GM12878 (cell line): Measurements from ENCODE around the gene AKNA. TPM values are rescaled to one million over a fixed set of nuclear protein-coding genes. Genes with fewer than 3 reads are reported as not detected.

Experiments
- ATAC-seq: fragments of 200-7000 bp; cut with Tn5 transposase; 3 replicates; pipeline ENCODE4 v1.9.1; 2020; ENCODE audit warnings: mild to moderate bottlenecking, moderate library complexity
- BruUV-seq: library from RNA; stranded (reverse); fragments of 400-500 nt; replicated peaks from 2 replicates; lab custom pipeline; 2021; lab: Mats Ljungman, UMichigan
- CTCF ChIA-PET: fragments of 300-600 bp; sonication (Branson Sonifier 250); formaldehyde crosslinking; extraction: SDS; loops from one replicate; lab custom pipeline; 2021; ENCODE audit warnings: inconsistent platforms; lab: Yijun Ruan, JAX
- POLR2A ChIA-PET: fragments of 350-600 bp; formaldehyde crosslinking; extraction: SDS; loops from one replicate; lab custom pipeline; 2021; ENCODE audit warnings: inconsistent platforms; lab: Charles Lee
- RAD21 ChIA-PET: fragments of 300-600 bp; sonication (Branson Sonifier 250); formaldehyde crosslinking; loops from one replicate; lab custom pipeline; 2023; ENCODE audit warnings: antibody characterized with exemption; ENCODE audit not compliant: unreplicated experiment; lab: Charles Lee
- SMC1A ChIA-PET: fragments of 300-600 bp; sonication (Branson Sonifier 250); formaldehyde crosslinking; loops from one replicate; lab custom pipeline; 2023; ENCODE audit not compliant: unreplicated experiment, uncharacterized antibody; lab: Charles Lee
- DNase-seq: peaks from one replicate; pipeline ENCODE4 v3.0.0-alpha.2; 2011; ENCODE audit warnings: low read depth, low spot score
- FAIRE-seq: peaks from 3 replicates; lab custom pipeline; 2011; peaks lifted over from hg19 to GRCh38; lab: Jason Lieb, UNC
- H2AFZ ChIP-seq: 2 replicates; pipeline ENCODE4 v1.6.0; 2011; ENCODE audit warnings: low read depth, low read length, control low read depth; ENCODE audit not compliant: control insufficient read depth
- H3K27ac ChIP-seq: 2 replicates; pipeline ENCODE4 v1.5.1; 2011; ENCODE audit warnings: control low read depth; ENCODE audit not compliant: control insufficient read depth, insufficient read depth
- H3K27me3 ChIP-seq, 2 experiments: replicated peaks in 1 of 2; 2 replicates each; pipeline versions ENCODE4 v1.6.0 to v1.6.1; 2011; ENCODE audit warnings: low read length in 1 of 2; ENCODE audit not compliant: control insufficient read depth in 2 of 2, insufficient read depth in 2 of 2
- H3K36me3 ChIP-seq, 2 experiments: 2 replicates each; pipeline ENCODE4 v1.5.1; 2011; ENCODE audit warnings: low read length in 1 of 2; ENCODE audit not compliant: control insufficient read depth in 2 of 2, insufficient read depth in 2 of 2
- H3K4me1 ChIP-seq: 2 replicates; pipeline ENCODE4 v1.6.1; 2011; ENCODE audit warnings: mild to moderate bottlenecking, low read length, moderate library complexity, mixed read lengths; ENCODE audit not compliant: control insufficient read depth, insufficient read depth
- H3K4me2 ChIP-seq: 2 replicates; pipeline ENCODE4 v1.6.0; 2011; ENCODE audit warnings: control low read depth; ENCODE audit not compliant: control insufficient read depth, insufficient read depth
- H3K4me3 ChIP-seq: fragments of 200-600 bp; sonication (generic); 2 replicates; pipeline ENCODE4 v1.5.1; 2016
- H3K79me2 ChIP-seq: 2 replicates; pipeline ENCODE4 v1.6.0; 2011; ENCODE audit warnings: low read length; ENCODE audit not compliant: control insufficient read depth, insufficient read depth
- H3K9ac ChIP-seq: 2 replicates; pipeline ENCODE4 v1.8.0; 2011; ENCODE audit warnings: low read length, control low read depth, mixed read lengths; ENCODE audit not compliant: control insufficient read depth, insufficient read depth
- H3K9me3 ChIP-seq: replicated peaks from 3 replicates; pipeline ENCODE4 v1.5.1; 2011; ENCODE audit warnings: mild to moderate bottlenecking, low read length; ENCODE audit not compliant: control insufficient read depth, insufficient read depth
- H4K20me1 ChIP-seq: 2 replicates; pipeline ENCODE4 v1.6.0; 2011; ENCODE audit not compliant: control insufficient read depth, insufficient read depth
- SMARCA5 ChIP-seq: fragments of 450-650 bp; IDR thresholded peaks from 2 replicates; pipeline ENCODE4 v1.6.1; 2017; ENCODE audit warnings: mild to moderate bottlenecking
- WGBS: methylation state at CpG from one replicate; pipeline ENCODE4 v1.1.6; 2016; ENCODE audit warnings: low lambda C conversion rate; ENCODE audit not compliant: insufficient replicate concordance, insufficient coverage; ENCODE audit errors: missing lambda C conversion rate; 5-methylcytosine and 5-hydroxymethylcytosine counted together
- in situ Hi-C: fragments of 300-500 bp; cut with MboI; formaldehyde crosslinking; loops from 9 replicates; pipeline ENCODE4 v1.14.3; 2018; ENCODE audit warnings: mixed read lengths
- intact Hi-C: fragments of 100-400 bp; cut with micrococcal nuclease; formaldehyde crosslinking; loops from one replicate; pipeline ENCODE4 v1.14.2; 2022; ENCODE audit not compliant: unreplicated experiment
- polyA plus RNA-seq, 11 experiments: library from polyadenylated mRNA; depleted of rRNA in 4 of 11; unstranded in 6 of 11; stranded (reverse) in 5 of 11; fragments of >200 nt; fragmentation: Nextera tagmentation in 4 of 11; fragmentation: Illumina TruSeq in 1 of 11; extraction: Ambion mirVana in 4 of 11; extraction: Trizol in 1 of 11; gene quantifications; 1 replicate in 1 of 11; 2 replicates in 10 of 11; pipeline versions ENCODE4 v1.2.1 to v1.2.3, GENCODE V29; 2011 to 2016; ENCODE audit warnings: inconsistent platforms in 2 of 11, missing spikeins in 2 of 11, low read depth in 1 of 11
- total RNA-seq, 4 experiments: library from RNA; depleted of rRNA in 3 of 4; stranded (reverse); fragments of >200 nt in 3 of 4; fragmentation: Illumina TruSeq in 1 of 4; extraction: Trizol in 1 of 4; gene quantifications; 2 replicates each; pipeline versions ENCODE4 v1.2.1 to v1.2.3, GENCODE V29; 2013 to 2021
- TF ChIP-seq, protein P1 (sequence below): IDR thresholded peaks from 2 replicates; pipeline ENCODE4 v1.6.1; 2012; ENCODE audit warnings: low read depth, low read length, improper control_type of control experiment

The AKNA gene
- total and polyA plus RNA-seq, 10 of the 15 experiments (the other 5 are each of a cell fraction or from before 2014, with no cell fraction given): 1.6 to 132 (median 35.3) TPM

DNA sequence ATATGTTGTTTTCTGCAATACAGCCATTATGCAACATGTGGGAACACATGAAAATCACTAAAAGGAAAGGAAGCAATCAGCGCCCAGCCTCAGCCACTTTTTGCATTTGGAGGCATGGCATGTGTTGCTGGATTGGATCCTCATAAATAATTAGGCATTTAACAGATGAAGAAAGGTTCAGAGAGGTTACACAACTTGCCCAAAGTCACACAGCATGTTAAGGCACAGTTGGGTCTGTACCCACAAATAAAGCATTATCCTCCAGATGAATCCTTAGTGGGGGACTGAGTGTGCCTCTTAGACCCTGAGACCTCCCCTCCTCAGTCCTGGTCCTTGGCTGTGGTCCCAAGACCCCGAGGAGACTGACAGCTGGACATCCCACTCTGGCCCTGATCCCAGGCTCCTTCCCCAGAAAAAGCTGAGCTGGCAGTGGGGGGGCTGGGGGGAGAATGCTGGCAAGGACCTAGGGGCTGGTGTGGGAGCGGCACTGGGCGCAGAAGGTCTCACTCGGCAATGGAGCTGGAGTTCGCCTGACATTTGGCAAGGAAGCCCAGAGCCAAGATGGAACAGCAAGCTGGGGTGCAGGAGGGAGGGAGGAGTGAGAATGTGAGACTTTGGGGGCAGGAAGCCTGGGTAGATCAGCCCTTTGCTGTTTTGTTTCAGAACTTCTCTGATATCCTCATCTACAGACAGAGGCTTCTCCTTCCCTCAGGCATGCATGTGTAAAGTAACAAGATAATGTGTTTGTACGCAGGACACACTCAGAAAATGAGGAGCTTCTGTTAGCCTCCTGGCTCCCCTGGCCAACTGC, 6.9 kb upstream of the AKNA start:
- peak overlapping the region; percentile 66 for H3K4me2 ChIP-seq
- H3K27ac ChIP-seq: peak overlapping the region; percentile 17
- SMC1A ChIA-PET: interaction anchor here (0.6 to 6.4 kb wide), 11 partner anchors 11 to 311 kb away, joined by 3 to 87 read pairs (median 6); no protein-coding TSS in a partner anchor
- RAD21 ChIA-PET: interaction anchor here (0.6 to 8.9 kb wide), 12 partner anchors 9 to 216 kb away, joined by 3 to 136 read pairs (median 3); partner anchors contain the start of genes AKNA and TMEM268
- H3K27me3 ChIP-seq: no peaks in the 10 kb centered on the region
- FAIRE-seq (no peak), ATAC-seq (no peak), DNase-seq (no peak)
- H3K79me2 ChIP-seq: peaks cover 69% of the 10 kb centered on the region
- in situ Hi-C loops (no loop called here), intact Hi-C loops (no loop called here)
- no peaks in the 10 kb centered on the region for H3K9me3 ChIP-seq
- CTCF ChIA-PET: interaction anchor here (0.7 to 5.5 kb wide), 9 partner anchors 9 to 258 kb away, joined by 3 to 49 read pairs (median 5); partner anchors contain the start of gene AKNA
- no peak overlapping the region for H2AFZ ChIP-seq
- TF ChIP-seq SMARCA5: peak; percentile 84; the same call in 1 of the 2 replicates
- TF ChIP-seq, protein P1, sequence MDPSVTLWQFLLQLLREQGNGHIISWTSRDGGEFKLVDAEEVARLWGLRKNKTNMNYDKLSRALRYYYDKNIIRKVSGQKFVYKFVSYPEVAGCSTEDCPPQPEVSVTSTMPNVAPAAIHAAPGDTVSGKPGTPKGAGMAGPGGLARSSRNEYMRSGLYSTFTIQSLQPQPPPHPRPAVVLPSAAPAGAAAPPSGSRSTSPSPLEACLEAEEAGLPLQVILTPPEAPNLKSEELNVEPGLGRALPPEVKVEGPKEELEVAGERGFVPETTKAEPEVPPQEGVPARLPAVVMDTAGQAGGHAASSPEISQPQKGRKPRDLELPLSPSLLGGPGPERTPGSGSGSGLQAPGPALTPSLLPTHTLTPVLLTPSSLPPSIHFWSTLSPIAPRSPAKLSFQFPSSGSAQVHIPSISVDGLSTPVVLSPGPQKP: no peak
- POLR2A ChIA-PET: interaction anchor here (0.6 to 4.0 kb wide), 12 partner anchors 9 to 878 kb away, joined by 3 to 127 read pairs (median 6); partner anchors contain the start of genes AKNA and ATP6V1G1
- H3K36me3 ChIP-seq: peaks cover 0 to 5% of the 10 kb centered on the region in 2 experiments; a peak in 2 of 4 replicates
- BruUV-seq: no TSS peak
- H4K20me1 ChIP-seq: no peaks in the 10 kb centered on the region
- H3K4me1 ChIP-seq: peaks cover 52% of the 10 kb centered on the region
- WGBS: 83% methylated on average over 7 of the region's 7 CpGs
- peak overlapping the region; percentile 52; the same call in 1 of the 2 replicates for H3K9ac ChIP-seq
- peak overlapping the region; percentile 40; the same call in 1 of the 2 replicates for H3K4me3 ChIP-seq
